HepG2 (cell line): Measurements from ENCODE around the gene NT5C3B. TPM values are rescaled to one million over a fixed set of nuclear protein-coding genes. Genes with fewer than 3 reads are reported as not detected.
A peak's percentile ranks its signal among the peaks of the same experiment; 100 is the strongest.

Source experiments
- ATAD3A ChIP-seq: sonication (generic); formaldehyde crosslinking; IDR thresholded peaks from 2 replicates; pipeline ENCODE4 v1.4.0; 2020; ENCODE audit warnings: missing genetic modification reagents
- ATF1 ChIP-seq: IDR thresholded peaks from 2 replicates; pipeline ENCODE4 v1.6.1; 2016; ENCODE audit warnings: mild to moderate bottlenecking, control low read depth
- CAMTA2 ChIP-seq: sonication (generic); formaldehyde crosslinking; IDR thresholded peaks from 2 replicates; pipeline ENCODE4 v1.4.0; 2020; ENCODE audit warnings: mild to moderate bottlenecking, missing genetic modification reagents, borderline replicate concordance
- CEBPB ChIP-seq: IDR thresholded peaks from 2 replicates; pipeline ENCODE4 v1.6.1; 2011; ENCODE audit warnings: low read depth, low read length, improper control_type of control experiment, borderline replicate concordance
- ELF1 ChIP-seq: sonication (generic); formaldehyde crosslinking; IDR thresholded peaks from 2 replicates; pipeline ENCODE4 v1.4.0; 2020; ENCODE audit warnings: missing genetic modification reagents
- ELK4 ChIP-seq: sonication (generic); formaldehyde crosslinking; IDR thresholded peaks from 2 replicates; pipeline ENCODE4 v1.9.0; 2021; ENCODE audit warnings: missing genetic modification reagents, borderline replicate concordance
- FOXJ3 ChIP-seq: sonication (generic); formaldehyde crosslinking; IDR thresholded peaks from 2 replicates; pipeline ENCODE4 v1.4.0; 2020; ENCODE audit warnings: missing genetic modification reagents, mild to moderate bottlenecking, borderline replicate concordance
- JUND ChIP-seq: sonication (generic); formaldehyde crosslinking; IDR thresholded peaks from 2 replicates; pipeline ENCODE4 v1.8.0; 2022; ENCODE audit warnings: mild to moderate bottlenecking, missing genetic modification reagents
- KDM6A ChIP-seq: IDR thresholded peaks from 2 replicates; pipeline ENCODE4 v1.6.1; 2016; ENCODE audit warnings: low read depth
- MAZ ChIP-seq, 2 experiments: sonication (generic) in 1 of 2; formaldehyde crosslinking in 1 of 2; IDR thresholded peaks; 2 replicates each; pipeline versions ENCODE4 v1.5.0 to v1.6.1; 2012 to 2020; ENCODE audit warnings: low read depth in 2 of 2, mild to moderate bottlenecking in 2 of 2, borderline replicate concordance in 1 of 2, improper control_type of control experiment in 1 of 2, low read length in 1 of 2, missing genetic modification reagents in 1 of 2, moderate library complexity in 1 of 2
- NFIB ChIP-seq: sonication (generic); formaldehyde crosslinking; IDR thresholded peaks from 2 replicates; pipeline ENCODE4 v1.9.0; 2021; ENCODE audit warnings: missing genetic modification reagents, mild to moderate bottlenecking, borderline replicate concordance
- PHF21A ChIP-seq: sonication (generic); formaldehyde crosslinking; IDR thresholded peaks from 2 replicates; pipeline ENCODE4 v1.5.0; 2020; ENCODE audit warnings: mild to moderate bottlenecking, missing genetic modification reagents
- SMAD9 ChIP-seq: sonication (generic); formaldehyde crosslinking; IDR thresholded peaks from 2 replicates; pipeline ENCODE4 v1.5.1; 2020; ENCODE audit warnings: mild to moderate bottlenecking, missing genetic modification reagents
- TARDBP ChIP-seq: sonication (generic); formaldehyde crosslinking; IDR thresholded peaks from 2 replicates; pipeline ENCODE4 v1.8.0; 2022; ENCODE audit warnings: mild to moderate bottlenecking, missing genetic modification reagents
- TOE1 ChIP-seq: sonication (generic); formaldehyde crosslinking; IDR thresholded peaks from 2 replicates; pipeline ENCODE4 v1.4.0; 2020; ENCODE audit warnings: mild to moderate bottlenecking, missing genetic modification reagents
- TRIM24 ChIP-seq: sonication (generic); formaldehyde crosslinking; IDR thresholded peaks from 2 replicates; pipeline ENCODE4 v1.8.0; 2022; ENCODE audit warnings: mild to moderate bottlenecking, missing genetic modification reagents
- ZBTB42 ChIP-seq: sonication (generic); formaldehyde crosslinking; IDR thresholded peaks from 2 replicates; pipeline ENCODE4 v1.5.0; 2020; ENCODE audit warnings: mild to moderate bottlenecking, missing genetic modification reagents
- ZC3H4 ChIP-seq: sonication (generic); formaldehyde crosslinking; IDR thresholded peaks from 2 replicates; pipeline ENCODE4 v1.4.0; 2020; ENCODE audit warnings: missing genetic modification reagents, borderline replicate concordance
- ZNF224 ChIP-seq: sonication (generic); formaldehyde crosslinking; IDR thresholded peaks from 2 replicates; pipeline ENCODE4 v1.5.0; 2020; ENCODE audit warnings: mild to moderate bottlenecking, missing genetic modification reagents
- ZNF225 ChIP-seq: sonication (generic); formaldehyde crosslinking; IDR thresholded peaks from 2 replicates; pipeline ENCODE4 v1.4.0; 2020; ENCODE audit warnings: mild to moderate bottlenecking, missing genetic modification reagents
- ZNF724P ChIP-seq: sonication (generic); formaldehyde crosslinking; IDR thresholded peaks from 2 replicates; pipeline ENCODE4 v1.8.0; 2022; ENCODE audit warnings: missing genetic modification reagents, borderline replicate concordance
- ZNF83 ChIP-seq: sonication (generic); formaldehyde crosslinking; IDR thresholded peaks from 2 replicates; pipeline ENCODE4 v1.4.0; 2020; ENCODE audit warnings: missing genetic modification reagents, mild to moderate bottlenecking, borderline replicate concordance
- ZZZ3 ChIP-seq: sonication (generic); formaldehyde crosslinking; IDR thresholded peaks from 2 replicates; pipeline ENCODE4 v1.4.0; 2020; ENCODE audit warnings: missing genetic modification reagents, mild to moderate bottlenecking, borderline replicate concordance
- polyA plus RNA-seq, 8 experiments: library from polyadenylated mRNA; depleted of rRNA in 3 of 8; stranded (reverse) in 7 of 8; unstranded in 1 of 8; fragments of >200 nt; fragmentation: Illumina TruSeq in 4 of 8; extraction: Trizol in 4 of 8; gene quantifications; 2 replicates each; pipeline versions ENCODE4 v1.2.1 to v1.2.3, GENCODE V29; 2011 to 2016; ENCODE audit warnings: low read depth in 4 of 8, missing spikeins in 1 of 8, mixed read lengths in 1 of 8; ENCODE audit not compliant: insufficient read depth in 1 of 8
- total RNA-seq, 5 experiments: library from RNA; depleted of rRNA; stranded (reverse); fragments of >200 nt; fragmentation: Illumina TruSeq; extraction: Trizol; gene quantifications; 2 replicates each; pipeline ENCODE4 v1.2.3, GENCODE V29; 2016; ENCODE audit warnings: low read depth in 1 of 5
- TF ChIP-seq, protein P1 (sequence below): sonication (generic); formaldehyde crosslinking; IDR thresholded peaks from 2 replicates; pipeline ENCODE4 v1.4.0; 2020; ENCODE audit warnings: mild to moderate bottlenecking, low read depth, missing genetic modification reagents
- TF ChIP-seq, protein P2 (sequence below): sonication (generic); formaldehyde crosslinking; IDR thresholded peaks from 2 replicates; pipeline ENCODE4 v1.8.1; 2022; ENCODE audit warnings: mild to moderate bottlenecking, missing genetic modification reagents
- TF ChIP-seq, protein P3 (sequence below): IDR thresholded peaks from 2 replicates; pipeline ENCODE4 v1.6.1; 2016

The NT5C3B gene
- total and polyA plus RNA-seq, 2 of the 13 experiments (the other 11 are each of a cell fraction or from before 2014, with no cell fraction given): 104 to 126 TPM

DNA sequence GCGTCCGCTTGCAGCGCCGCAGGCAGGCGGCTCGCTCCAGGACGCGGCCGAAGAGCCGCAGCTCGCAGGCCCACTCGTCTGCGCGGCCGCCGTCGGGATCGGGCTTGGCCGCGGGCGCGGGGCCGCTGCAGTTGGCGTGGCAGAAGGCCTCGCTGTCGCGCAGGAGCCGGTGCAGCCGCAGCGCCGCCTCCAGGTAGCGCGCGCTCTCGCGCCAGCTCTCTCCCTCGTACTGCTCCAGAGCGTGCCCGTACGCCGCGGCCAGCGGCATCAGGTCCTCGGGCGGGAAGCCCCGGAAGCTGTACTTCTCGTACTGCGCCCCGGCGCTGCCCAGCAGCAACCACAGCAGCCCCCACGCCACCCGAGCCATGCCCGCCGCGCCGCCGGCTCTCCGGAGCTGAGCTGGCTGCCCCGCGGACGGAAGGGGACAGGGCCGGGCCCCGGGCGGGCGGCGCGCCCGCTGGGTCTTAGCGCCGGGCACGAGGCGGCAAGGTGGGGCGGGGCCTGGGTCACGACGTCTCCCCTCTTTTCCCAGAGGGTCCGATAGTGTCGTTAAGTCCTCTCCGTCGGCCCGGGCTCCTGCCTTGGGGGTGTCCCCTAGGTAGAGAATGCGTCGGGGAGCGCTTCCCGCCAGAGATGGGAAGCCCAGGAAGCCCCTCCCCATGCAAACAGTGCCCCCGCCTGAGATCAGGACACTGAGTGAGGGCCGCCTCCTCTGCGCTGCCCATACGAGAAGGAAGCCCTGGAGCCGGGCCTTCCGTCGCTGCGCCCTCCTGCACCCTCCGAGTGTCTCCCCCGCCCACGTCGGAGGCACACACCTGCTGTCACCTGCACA is 24.3 kb downstream of the NT5C3B start, which contains the start of gene P3H4 (continued):
- TF ChIP-seq, protein P1, sequence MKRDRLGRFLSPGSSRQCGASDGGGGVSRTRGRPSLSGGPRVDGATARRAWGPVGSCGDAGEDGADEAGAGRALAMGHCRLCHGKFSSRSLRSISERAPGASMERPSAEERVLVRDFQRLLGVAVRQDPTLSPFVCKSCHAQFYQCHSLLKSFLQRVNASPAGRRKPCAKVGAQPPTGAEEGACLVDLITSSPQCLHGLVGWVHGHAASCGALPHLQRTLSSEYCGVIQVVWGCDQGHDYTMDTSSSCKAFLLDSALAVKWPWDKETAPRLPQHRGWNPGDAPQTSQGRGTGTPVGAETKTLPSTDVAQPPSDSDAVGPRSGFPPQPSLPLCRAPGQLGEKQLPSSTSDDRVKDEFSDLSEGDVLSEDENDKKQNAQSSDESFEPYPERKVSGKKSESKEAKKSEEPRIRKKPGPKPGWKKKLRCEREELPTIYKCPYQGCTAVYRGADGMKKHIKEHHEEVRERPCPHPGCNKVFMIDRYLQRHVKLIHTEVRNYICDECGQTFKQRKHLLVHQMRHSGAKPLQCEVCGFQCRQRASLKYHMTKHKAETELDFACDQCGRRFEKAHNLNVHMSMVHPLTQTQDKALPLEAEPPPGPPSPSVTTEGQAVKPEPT: no peak
- peak; percentile 78; the same call in 1 of the 2 replicates for TF ChIP-seq TARDBP
- TF ChIP-seq KDM6A (CRISPR knock-in tag): no peak; the same call in 1 of the 2 replicates
- no peak for TF ChIP-seq CEBPB
- TF ChIP-seq SMAD9: no peak
- TF ChIP-seq ZBTB42 (CRISPR knock-in tag): peak; percentile 79; the same call in 1 of the 2 replicates
- TF ChIP-seq JUND (CRISPR knock-in tag): peak; percentile 59; the same call in 1 of the 2 replicates
- TF ChIP-seq MAZ (IDR thresholded peaks at IDR 0.05; ENCODE audit: borderline replicate concordance, low read depth, low read length): peak; percentile 87; the same call in 1 of the 2 replicates
- peak; percentile 84; the same call in 1 of the 2 replicates for TF ChIP-seq MAZ (CRISPR knock-in tag; IDR thresholded peaks at IDR 0.05; ENCODE audit: low read depth)
- TF ChIP-seq, protein P2, sequence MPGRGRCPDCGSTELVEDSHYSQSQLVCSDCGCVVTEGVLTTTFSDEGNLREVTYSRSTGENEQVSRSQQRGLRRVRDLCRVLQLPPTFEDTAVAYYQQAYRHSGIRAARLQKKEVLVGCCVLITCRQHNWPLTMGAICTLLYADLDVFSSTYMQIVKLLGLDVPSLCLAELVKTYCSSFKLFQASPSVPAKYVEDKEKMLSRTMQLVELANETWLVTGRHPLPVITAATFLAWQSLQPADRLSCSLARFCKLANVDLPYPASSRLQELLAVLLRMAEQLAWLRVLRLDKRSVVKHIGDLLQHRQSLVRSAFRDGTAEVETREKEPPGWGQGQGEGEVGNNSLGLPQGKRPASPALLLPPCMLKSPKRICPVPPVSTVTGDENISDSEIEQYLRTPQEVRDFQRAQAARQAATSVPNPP (CRISPR knock-in tag): peak; percentile 94
- TF ChIP-seq, protein P3, sequence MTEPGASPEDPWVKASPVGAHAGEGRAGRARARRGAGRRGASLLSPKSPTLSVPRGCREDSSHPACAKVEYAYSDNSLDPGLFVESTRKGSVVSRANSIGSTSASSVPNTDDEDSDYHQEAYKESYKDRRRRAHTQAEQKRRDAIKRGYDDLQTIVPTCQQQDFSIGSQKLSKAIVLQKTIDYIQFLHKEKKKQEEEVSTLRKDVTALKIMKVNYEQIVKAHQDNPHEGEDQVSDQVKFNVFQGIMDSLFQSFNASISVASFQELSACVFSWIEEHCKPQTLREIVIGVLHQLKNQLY (CRISPR knock-in tag): no peak
- no peak; the same call in 1 of the 2 replicates for TF ChIP-seq PHF21A (CRISPR knock-in tag)
- peak; percentile 72 for TF ChIP-seq ZNF724P (CRISPR knock-in tag)
- no peak for TF ChIP-seq TOE1
- no peak for TF ChIP-seq NFIB
- no peak for TF ChIP-seq TRIM24 (CRISPR knock-in tag)
- no peak for TF ChIP-seq ZNF83 (CRISPR knock-in tag)
- peak; percentile 66 for TF ChIP-seq CAMTA2 (CRISPR knock-in tag)
- peak; percentile 4; the same call in 1 of the 2 replicates for TF ChIP-seq ZNF225 (CRISPR knock-in tag)
- TF ChIP-seq ATAD3A: no peak
- no peak for TF ChIP-seq FOXJ3 (CRISPR knock-in tag)
- no peak; the same call in 1 of the 2 replicates for TF ChIP-seq ZZZ3 (CRISPR knock-in tag)
- TF ChIP-seq ATF1 (CRISPR knock-in tag): no peak
- no peak for TF ChIP-seq ELF1 (CRISPR knock-in tag)
- TF ChIP-seq ELK4 (CRISPR knock-in tag): no peak
- TF ChIP-seq ZC3H4 (CRISPR knock-in tag): no peak
- TF ChIP-seq ZNF224 (CRISPR knock-in tag): no peak; the same call in 1 of the 2 replicates
